HUES64 (cell line): ENCODE results near the gene PLA2G5.

ENCODE experiments used
- H3K27ac ChIP-seq: 2 replicates; pipeline ENCODE4 v1.7.0; 2013; ENCODE audit warnings: low read depth, low read length, inconsistent platforms
- H3K27me3 ChIP-seq: 2 replicates; pipeline ENCODE4 v1.6.1; 2013; ENCODE audit warnings: mild to moderate bottlenecking, low read length; ENCODE audit not compliant: insufficient read depth
- H3K36me3 ChIP-seq: 2 replicates; pipeline ENCODE4 v1.6.1; 2013; ENCODE audit warnings: mild to moderate bottlenecking, low read length; ENCODE audit not compliant: insufficient read depth
- H3K4me1 ChIP-seq: 2 replicates; pipeline ENCODE4 v1.6.1; 2013; ENCODE audit warnings: mild to moderate bottlenecking, low read length, moderate library complexity; ENCODE audit not compliant: insufficient read depth
- H3K4me3 ChIP-seq: 2 replicates; pipeline ENCODE4 v1.5.1; 2013; ENCODE audit warnings: mild to moderate bottlenecking, low read length, moderate library complexity
- H3K9ac ChIP-seq: 2 replicates; pipeline ENCODE4 v1.6.1; 2013; ENCODE audit warnings: mild to moderate bottlenecking, low read depth, low read length
- H3K9me3 ChIP-seq: 2 replicates; pipeline ENCODE4 v1.6.1; 2013; ENCODE audit warnings: low read depth, low read length; ENCODE audit not compliant: insufficient read depth
- WGBS: fragments of 150-250, 120-280 bp; methylation state at CpG from one replicate; pipeline ENCODE4 v1.1.7; 2013; ENCODE audit warnings: missing lambda C conversion rate; 5-methylcytosine and 5-hydroxymethylcytosine counted together

Gene PLA2G5

GRCh38 chr1:20078711-20079110, 8.7 kb downstream of the PLA2G5 start:
- Histone ChIP-seq H3K4me1 (no peaks in the 10 kb centered on the region), H3K27me3 (no peaks in the 10 kb centered on the region), H3K4me3 (no peak overlapping the region), H3K9ac (no peak overlapping the region), H3K36me3 (no peaks in the 10 kb centered on the region), H3K27ac (no peak overlapping the region), H3K9me3 (no peaks in the 10 kb centered on the region)
- WGBS = 93% methylated on average over 5 of the region's 5 CpGs

- Histone ChIP-seq H3K27ac (no peak overlapping the region), H3K4me3 (no peak overlapping the region), H3K27me3 (no peaks in the 10 kb centered on the region), H3K36me3 (no peaks in the 10 kb centered on the region), H3K9ac (no peak overlapping the region), H3K4me1 (no peaks in the 10 kb centered on the region), H3K9me3 (no peaks in the 10 kb centered on the region)
- 91% methylated on average over 8 of the region's 8 CpGs for WGBS
These were observed 9.8 kb downstream of the PLA2G5 start for GRCh38 chr1:20079661-20080305.

- H3K9ac ChIP-seq = no peak overlapping the region
- H3K4me3 ChIP-seq = no peak overlapping the region
- 92% methylated on average over 19 of the region's 20 CpGs for WGBS
- H3K27me3 ChIP-seq = no peaks in the 10 kb centered on the region
- no peaks in the 10 kb centered on the region for H3K36me3 ChIP-seq
- no peaks in the 10 kb centered on the region for H3K9me3 ChIP-seq
- H3K27ac ChIP-seq = no peak overlapping the region
- no peaks in the 10 kb centered on the region for H3K4me1 ChIP-seq
These were observed 10.7 kb downstream of the PLA2G5 start for GRCh38 chr1:20080441-20081352.

DNA sequence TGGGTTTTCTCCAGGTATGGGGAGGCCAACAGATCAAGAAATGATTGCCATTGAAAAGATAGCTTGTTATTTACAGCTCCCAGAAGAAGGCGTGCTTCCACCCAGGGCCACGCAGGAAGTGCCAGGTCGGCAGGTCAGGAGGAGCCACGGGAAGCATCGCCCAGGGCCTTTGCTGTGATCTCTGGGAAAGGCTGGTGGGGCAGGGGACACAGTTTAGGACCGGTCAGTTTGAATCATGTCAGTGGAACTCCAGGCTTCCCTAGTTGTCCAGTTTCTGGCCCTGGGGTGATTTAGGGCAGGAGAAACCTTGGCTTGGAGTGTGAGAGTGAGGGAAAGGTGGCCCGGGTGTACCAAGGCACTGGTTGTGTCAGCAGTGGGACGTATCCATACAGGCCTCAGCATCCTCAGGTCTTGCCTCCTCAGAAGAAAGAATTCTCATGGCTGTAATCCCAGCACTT, 11.4 kb downstream of the PLA2G5 start:
- H3K9me3 ChIP-seq = no peaks in the 10 kb centered on the region
- H3K36me3 ChIP-seq = no peaks in the 10 kb centered on the region
- H3K4me3 ChIP-seq = no peak overlapping the region
- no peaks in the 10 kb centered on the region for H3K27me3 ChIP-seq
- H3K27ac ChIP-seq = no peak overlapping the region
- no peak overlapping the region for H3K9ac ChIP-seq
- WGBS = 96% methylated on average over 8 of the region's 8 CpGs
- no peaks in the 10 kb centered on the region for H3K4me1 ChIP-seq

- Histone ChIP-seq H3K27ac (no peak overlapping the region), H3K4me1 (no peaks in the 10 kb centered on the region), H3K27me3 (no peaks in the 10 kb centered on the region), H3K9me3 (no peaks in the 10 kb centered on the region), H3K9ac (no peak overlapping the region), H3K36me3 (no peaks in the 10 kb centered on the region), H3K4me3 (no peak overlapping the region)
- 90% methylated on average over 2 of the region's 2 CpGs for WGBS
These were observed 12.8 kb downstream of the PLA2G5 start for GRCh38 chr1:20082772-20083171.

GRCh38 chr1:20083178-20083944, 13.4 kb downstream of the PLA2G5 start:
- 95% methylated on average over 9 of the region's 10 CpGs for WGBS
- no peaks in the 10 kb centered on the region for H3K36me3 ChIP-seq
- no peak overlapping the region for H3K4me3 ChIP-seq
- no peaks in the 10 kb centered on the region for H3K27me3 ChIP-seq
- H3K4me1 ChIP-seq = no peaks in the 10 kb centered on the region
- no peak overlapping the region for H3K9ac ChIP-seq
- H3K27ac ChIP-seq = no peak overlapping the region
- no peaks in the 10 kb centered on the region for H3K9me3 ChIP-seq

DNA sequence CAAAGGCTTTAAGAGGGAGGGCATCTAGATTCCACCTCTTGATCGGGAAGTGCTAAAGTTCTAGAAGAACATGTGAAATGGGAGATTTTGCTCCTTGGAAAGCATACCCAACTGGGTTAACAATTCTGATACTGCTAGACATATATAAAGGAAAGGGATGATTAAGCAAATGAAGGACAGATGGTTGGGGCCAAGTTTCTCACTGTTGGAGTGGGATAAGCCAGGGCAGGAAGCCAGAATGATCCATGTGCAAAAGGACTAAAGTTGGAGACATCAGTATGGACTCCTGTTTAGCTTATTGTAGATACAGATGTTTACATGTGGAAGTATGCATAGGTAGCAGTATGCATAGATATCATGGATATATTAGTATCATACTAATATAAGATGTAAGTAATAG, 16.8 kb downstream of the PLA2G5 start:
- Histone ChIP-seq H3K27me3 (no peaks in the 10 kb centered on the region), H3K4me1 (no peaks in the 10 kb centered on the region), H3K36me3 (no peaks in the 10 kb centered on the region), H3K9me3 (no peaks in the 10 kb centered on the region), H3K9ac (no peak overlapping the region), H3K27ac (no peak overlapping the region), H3K4me3 (no peak overlapping the region)
- WGBS = 100% methylated on average over 1 of the region's 1 CpG

DNA sequence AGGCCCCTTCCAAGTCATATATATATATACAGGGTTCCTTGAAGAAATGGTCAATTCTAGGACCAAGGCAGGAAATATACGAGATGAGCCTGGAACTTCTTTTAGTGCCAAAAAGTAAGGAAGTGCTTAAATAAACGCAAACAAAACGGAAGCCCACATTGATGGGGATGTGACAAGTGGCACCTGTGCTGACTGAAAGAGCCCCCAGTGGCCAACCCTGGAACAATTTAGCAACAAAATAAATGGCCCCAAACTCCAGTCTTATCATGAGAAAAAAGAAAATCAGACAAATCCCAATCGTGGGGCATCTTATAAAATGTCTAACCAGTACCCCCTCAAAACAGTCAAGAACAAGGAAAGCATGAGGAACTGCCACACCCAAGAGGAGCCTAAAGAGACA, 17.7 kb downstream of the PLA2G5 start:
- Histone ChIP-seq H3K4me1 (no peaks in the 10 kb centered on the region), H3K9ac (no peak overlapping the region), H3K27ac (no peak overlapping the region), H3K9me3 (no peaks in the 10 kb centered on the region), H3K36me3 (no peaks in the 10 kb centered on the region), H3K4me3 (no peak overlapping the region), H3K27me3 (no peaks in the 10 kb centered on the region)
- 86% methylated on average over 4 of the region's 4 CpGs for WGBS

- 89% methylated on average over 17 of the region's 19 CpGs for WGBS
- H3K27me3 ChIP-seq = no peaks in the 10 kb centered on the region
- H3K4me1 ChIP-seq = no peaks in the 10 kb centered on the region
- no peak overlapping the region for H3K9ac ChIP-seq
- H3K4me3 ChIP-seq = no peak overlapping the region
- H3K9me3 ChIP-seq = peaks cover 7% of the 10 kb centered on the region; the same call in 1 of the 2 replicates
- no peaks in the 10 kb centered on the region for H3K36me3 ChIP-seq
- H3K27ac ChIP-seq = no peak overlapping the region
These were observed 19.5 kb downstream of the PLA2G5 start for GRCh38 chr1:20089328-20090077.

- H3K9ac ChIP-seq = no peak overlapping the region
- H3K27me3 ChIP-seq = no peaks in the 10 kb centered on the region
- H3K27ac ChIP-seq = no peak overlapping the region
- no peaks in the 10 kb centered on the region for H3K4me1 ChIP-seq
- peaks cover 11% of the 10 kb centered on the region; the same call in 1 of the 2 replicates for H3K9me3 ChIP-seq
- WGBS = 90% methylated on average over 3 of the region's 3 CpGs
- H3K4me3 ChIP-seq = no peak overlapping the region
- no peaks in the 10 kb centered on the region for H3K36me3 ChIP-seq
These were observed 20.1 kb downstream of the PLA2G5 start for GRCh38 chr1:20090119-20090518.
